ENCODE data around the gene CLDN17. TPM values are rescaled to one million over a fixed set of nuclear protein-coding genes. Genes with fewer than 3 reads are reported as not detected.

CLDN17 gene
- total RNA-seq, 1 experiment from 2014 or later, result not detected

DNA sequence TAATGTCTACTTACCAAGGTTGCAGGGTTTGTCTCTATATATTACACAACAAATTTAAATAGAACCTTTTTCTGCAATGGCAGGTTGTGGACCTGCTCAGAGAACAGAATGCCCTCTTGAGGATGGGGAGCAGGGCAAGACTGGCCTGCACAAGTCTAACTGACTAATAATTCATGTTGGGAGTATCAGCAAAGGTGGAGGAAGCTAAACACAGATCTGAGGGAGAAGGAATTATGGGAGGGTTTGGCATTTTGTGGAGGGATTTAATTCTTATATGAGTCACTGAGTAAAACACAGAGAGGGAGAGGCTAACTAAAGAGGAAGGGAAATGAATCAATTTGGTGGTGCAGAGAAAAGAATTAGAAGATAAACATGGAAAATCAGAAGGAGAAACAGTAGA lies 40.0 kb downstream of the CLDN17 start:
- Histone ChIP-seq H3K9me3 (ENCODE audit: control insufficient read depth, low read depth, low read length) (no peaks in the 10 kb centered on the region), H2BK12ac (ENCODE audit: insufficient read length, low read depth, low read length) (no peak overlapping the region), H2AK5ac (ENCODE audit: insufficient read length, low read length) (no peak overlapping the region), H3K79me1 (ENCODE audit: insufficient read depth, low read depth, low read length, poor library complexity, severe bottlenecking) (no peaks in the 10 kb centered on the region), H2AFZ (ENCODE audit: low read length) (no peak overlapping the region), H3K4me1 (ENCODE audit: insufficient read depth, low read length) (no peaks in the 10 kb centered on the region), H4K20me1 (ENCODE audit: control insufficient read depth, insufficient read depth, insufficient read length) (no peaks in the 10 kb centered on the region), H2BK120ac (ENCODE audit: low read depth, low read length, poor library complexity, severe bottlenecking) (no peak overlapping the region), H2BK15ac (ENCODE audit: low read depth, low read length) (no peak overlapping the region), H4K5ac (ENCODE audit: insufficient read length, low read depth, low read length) (no peak overlapping the region), H3K56ac (ENCODE audit: insufficient read length, low read depth, low read length) (no peak overlapping the region), H3K79me2 (ENCODE audit: insufficient read depth, low read length) (no peaks in the 10 kb centered on the region), H3K23ac (ENCODE audit: insufficient read length, low read depth, low read length) (no peak overlapping the region), H4K91ac (ENCODE audit: insufficient read length, low read depth, low read length) (no peak overlapping the region), H3K9ac (ENCODE audit: extremely low read depth, insufficient read length, low read length) (no peak overlapping the region), H3K4me2 (ENCODE audit: insufficient read depth, insufficient read length, low read length) (no peak overlapping the region), H3K18ac (ENCODE audit: insufficient read length, low read depth, low read length) (no peak overlapping the region), H3K27me3 (ENCODE audit: insufficient read depth, low read length) (no peaks in the 10 kb centered on the region), H3K23me2 (ENCODE audit: insufficient read length, low read depth, low read length, poor library complexity, severe bottlenecking) (no peaks in the 10 kb centered on the region), H2BK5ac (ENCODE audit: insufficient read length, low read length) (no peak overlapping the region), H3K4ac (ENCODE audit: low read depth, low read length) (no peak overlapping the region), H4K8ac (replicated peaks; ENCODE audit: insufficient read length, low read depth, low read length) (no peak overlapping the region), H3K14ac (ENCODE audit: insufficient read depth, low read length) (no peak overlapping the region), H3K27ac (ENCODE audit: insufficient read length, low read depth, low read length) (no peak overlapping the region), H2BK20ac (ENCODE audit: low read depth, low read length, poor library complexity, severe bottlenecking) (no peak overlapping the region), H3T11ph (ENCODE audit: low read length) (no peak overlapping the region)
- Mint-ChIP-seq H3K27ac (no peak overlapping the region; a peak in 1 of 7 replicates), H3K4me3 (no peak overlapping the region), H3K36me3 (ENCODE audit: insufficient read depth in 1 of 3, low read depth in 3 of 3) (no peaks in the 10 kb centered on the region), H3K4me1 (no peaks in the 10 kb centered on the region), H3K9me3 (peaks cover 3 to 4% of the 10 kb centered on the region in 2 experiments; a peak in 3 of 5 replicates), H3K27me3 (ENCODE audit: low read depth) (peaks cover 2% of the 10 kb centered on the region; the same call in 1 of the 2 replicates)
- DNase-seq, result no peak
- TF ChIP-seq, protein P1, sequence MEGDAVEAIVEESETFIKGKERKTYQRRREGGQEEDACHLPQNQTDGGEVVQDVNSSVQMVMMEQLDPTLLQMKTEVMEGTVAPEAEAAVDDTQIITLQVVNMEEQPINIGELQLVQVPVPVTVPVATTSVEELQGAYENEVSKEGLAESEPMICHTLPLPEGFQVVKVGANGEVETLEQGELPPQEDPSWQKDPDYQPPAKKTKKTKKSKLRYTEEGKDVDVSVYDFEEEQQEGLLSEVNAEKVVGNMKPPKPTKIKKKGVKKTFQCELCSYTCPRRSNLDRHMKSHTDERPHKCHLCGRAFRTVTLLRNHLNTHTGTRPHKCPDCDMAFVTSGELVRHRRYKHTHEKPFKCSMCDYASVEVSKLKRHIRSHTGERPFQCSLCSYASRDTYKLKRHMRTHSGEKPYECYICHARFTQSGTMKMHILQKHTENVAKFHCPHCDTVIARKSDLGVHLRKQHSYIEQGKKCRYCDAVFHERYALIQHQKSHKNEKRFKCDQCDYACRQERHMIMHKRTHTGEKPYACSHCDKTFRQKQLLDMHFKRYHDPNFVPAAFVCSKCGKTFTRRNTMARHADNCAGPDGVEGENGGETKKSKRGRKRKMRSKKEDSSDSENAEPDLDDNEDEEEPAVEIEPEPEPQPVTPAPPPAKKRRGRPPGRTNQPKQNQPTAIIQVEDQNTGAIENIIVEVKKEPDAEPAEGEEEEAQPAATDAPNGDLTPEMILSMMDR (conservative IDR thresholded peaks at IDR 0.05), result no peak

All from H9 (cell line).